Breast epithelium (tissue), 3 donors: Measurements from ENCODE around the gene RACGAP1.

Source experiments
- CTCF ChIP-seq, 3 donors: fragments of 450-650 bp; IDR thresholded peaks; one replicate each; pipeline ENCODE4 v1.5.1; 2016 to 2017; ENCODE audit warnings: antibody characterized with exemption in 3 of 3, mild to moderate bottlenecking in 3 of 3, moderate library complexity in 3 of 3
- POLR2A ChIP-seq: fragments of 450-650 bp; IDR thresholded peaks from one replicate; pipeline ENCODE4 v1.6.1; 2016; ENCODE audit warnings: antibody characterized with exemption, mild to moderate bottlenecking, moderate library complexity

- TF ChIP-seq CTCF (IDR thresholded peaks at IDR 0.05) (no peak), POLR2A (no peak)
These were observed 26.8 kb downstream of the RACGAP1 start for GRCh38 chr12:49998453-49998852.
